SU-DHL-6 (cell line): ENCODE data around the gene NFATC1.

Source experiments
- EZH2phosphoT487 ChIP-seq: fragments of 200-600 bp; sonication (generic), shearing (Covaris generic); conservative IDR thresholded peaks from 2 replicates; pipeline ENCODE4 v1.6.1; 2018; ENCODE audit warnings: mild to moderate bottlenecking, antibody characterized with exemption, low read length, moderate library complexity, mixed read lengths
- TF ChIP-seq, protein P1 (sequence below): fragments of 200-600 bp; sonication (generic); IDR thresholded peaks from one replicate; pipeline ENCODE4 v1.5.1; 2017; ENCODE audit warnings: antibody characterized with exemption, mild to moderate bottlenecking, low read length, moderate library complexity; ENCODE audit not compliant: insufficient read depth, poor library complexity, severe bottlenecking

DNA sequence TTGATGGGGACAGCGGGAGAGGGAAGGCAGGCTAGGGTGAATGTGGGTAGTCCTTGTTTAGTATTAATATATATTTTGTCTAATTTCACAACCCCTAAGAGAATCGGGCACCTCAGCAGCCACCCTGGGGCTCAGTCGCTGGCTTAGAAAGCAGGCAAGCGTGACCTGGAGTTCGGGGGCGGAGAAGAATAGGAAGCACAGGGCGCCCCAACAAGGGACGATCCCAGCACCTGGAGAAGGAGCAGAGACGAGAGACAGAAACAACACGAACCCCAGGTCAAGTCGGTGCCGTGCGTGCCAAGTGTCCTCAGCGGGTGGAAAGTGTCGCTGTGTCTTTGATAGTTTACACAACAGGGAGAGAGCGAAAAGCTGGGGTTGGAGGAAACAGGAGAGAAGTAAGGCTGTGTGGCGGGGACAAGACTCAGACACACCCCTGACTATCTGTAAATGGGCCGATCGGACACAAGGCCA lies 95.4 kb downstream of the NFATC1 start:
- TF ChIP-seq, protein P1, sequence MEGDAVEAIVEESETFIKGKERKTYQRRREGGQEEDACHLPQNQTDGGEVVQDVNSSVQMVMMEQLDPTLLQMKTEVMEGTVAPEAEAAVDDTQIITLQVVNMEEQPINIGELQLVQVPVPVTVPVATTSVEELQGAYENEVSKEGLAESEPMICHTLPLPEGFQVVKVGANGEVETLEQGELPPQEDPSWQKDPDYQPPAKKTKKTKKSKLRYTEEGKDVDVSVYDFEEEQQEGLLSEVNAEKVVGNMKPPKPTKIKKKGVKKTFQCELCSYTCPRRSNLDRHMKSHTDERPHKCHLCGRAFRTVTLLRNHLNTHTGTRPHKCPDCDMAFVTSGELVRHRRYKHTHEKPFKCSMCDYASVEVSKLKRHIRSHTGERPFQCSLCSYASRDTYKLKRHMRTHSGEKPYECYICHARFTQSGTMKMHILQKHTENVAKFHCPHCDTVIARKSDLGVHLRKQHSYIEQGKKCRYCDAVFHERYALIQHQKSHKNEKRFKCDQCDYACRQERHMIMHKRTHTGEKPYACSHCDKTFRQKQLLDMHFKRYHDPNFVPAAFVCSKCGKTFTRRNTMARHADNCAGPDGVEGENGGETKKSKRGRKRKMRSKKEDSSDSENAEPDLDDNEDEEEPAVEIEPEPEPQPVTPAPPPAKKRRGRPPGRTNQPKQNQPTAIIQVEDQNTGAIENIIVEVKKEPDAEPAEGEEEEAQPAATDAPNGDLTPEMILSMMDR = no peak
- no peak for TF ChIP-seq EZH2phosphoT487
